Duodenal mucosa (tissue), 2 donors: ENCODE results near the gene TUBA1A.
"Not testable (repeated sequence)": the region's sequence is repeated elsewhere in the genome, so short reads cannot be mapped to it uniquely, and the experiment has no call there.

Source experiments
- H3K27ac ChIP-seq: one replicate; pipeline ENCODE4 v1.7.0; 2013; ENCODE audit warnings: low read depth, low read length
- H3K27me3 ChIP-seq, 2 donors: one replicate each; pipeline ENCODE4 v1.7.0; 2013; ENCODE audit warnings: low read length in 2 of 2, control low read depth in 1 of 2; ENCODE audit not compliant: insufficient read depth in 2 of 2, control insufficient read depth in 1 of 2
- H3K36me3 ChIP-seq, 2 donors: one replicate each; pipeline ENCODE4 v1.7.0; 2013; ENCODE audit warnings: low read length in 2 of 2, control low read depth in 1 of 2; ENCODE audit not compliant: insufficient read depth in 2 of 2, control insufficient read depth in 1 of 2
- H3K4me1 ChIP-seq, 2 donors: one replicate each; pipeline ENCODE4 v1.7.0; 2013; ENCODE audit warnings: low read length in 2 of 2, control low read depth in 1 of 2; ENCODE audit not compliant: insufficient read depth in 2 of 2, control insufficient read depth in 1 of 2
- H3K4me3 ChIP-seq, 2 donors: one replicate each; pipeline ENCODE4 v1.7.0; 2013; ENCODE audit warnings: low read length in 2 of 2, low read depth in 1 of 2
- H3K9ac ChIP-seq, 2 donors: one replicate each; pipeline ENCODE4 v1.7.0; 2013; ENCODE audit warnings: low read length in 2 of 2, low read depth in 1 of 2
- H3K9me3 ChIP-seq, 2 donors: one replicate each; pipeline ENCODE4 v1.7.0; 2013; ENCODE audit warnings: low read length in 2 of 2, control low read depth in 1 of 2; ENCODE audit not compliant: control insufficient read depth in 1 of 2

Gene TUBA1A

DNA sequence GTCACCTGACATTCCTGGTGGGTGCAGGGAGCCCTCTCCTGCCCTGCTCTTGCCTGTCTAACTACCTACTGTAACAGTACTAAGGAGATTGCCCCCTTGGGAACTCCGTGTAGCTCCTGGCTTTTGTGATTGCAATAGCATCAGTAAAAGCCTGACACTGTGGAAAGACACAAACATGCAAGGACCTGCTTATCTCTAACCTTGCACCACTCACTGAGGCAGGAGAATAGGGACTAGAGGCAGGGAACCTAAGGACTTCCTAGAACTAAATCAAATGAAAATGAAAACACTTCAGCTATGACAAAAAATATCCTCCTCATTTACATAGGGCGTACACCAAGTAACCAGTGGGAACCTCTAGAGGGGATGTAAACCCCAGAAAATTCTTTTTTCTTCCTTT is 28.5 kb downstream of the TUBA1A start:
- Histone ChIP-seq H3K4me1 (no peaks in the 10 kb centered on the region), H3K27me3 (no peaks in the 10 kb centered on the region), H3K9me3 (no peaks in the 10 kb centered on the region), H3K36me3 (no peaks in the 10 kb centered on the region), H3K27ac (no peak overlapping the region), H3K9ac (no peak overlapping the region), H3K4me3 (no peak overlapping the region)

- Histone ChIP-seq H3K4me3 (no peak overlapping the region), H3K9ac (no peak overlapping the region), H3K9me3 (no peaks in the 10 kb centered on the region), H3K27ac (no peak overlapping the region), H3K4me1 (no peaks in the 10 kb centered on the region), H3K27me3 (no peaks in the 10 kb centered on the region), H3K36me3 (no peaks in the 10 kb centered on the region)
These were observed 34.7 kb downstream of the TUBA1A start for GRCh38 chr12:49154221-49154620.

GRCh38 chr12:49147384-49147783 is 41.5 kb downstream of the TUBA1A start:
- H3K27me3 ChIP-seq, result no peaks in the 10 kb centered on the region
- no peak overlapping the region for H3K27ac ChIP-seq
- H3K4me1 ChIP-seq, result no peaks in the 10 kb centered on the region
- no peak overlapping the region for H3K9ac ChIP-seq
- H3K36me3 ChIP-seq, result no peaks in the 10 kb centered on the region
- no peak overlapping the region for H3K4me3 ChIP-seq
- H3K9me3 ChIP-seq, result no peaks in the 10 kb centered on the region

- Histone ChIP-seq H3K9me3 (no peaks in the 10 kb centered on the region), H3K27me3 (no peaks in the 10 kb centered on the region), H3K27ac (no peak overlapping the region), H3K4me3 (no peak overlapping the region), H3K36me3 (no peaks in the 10 kb centered on the region), H3K4me1 (no peaks in the 10 kb centered on the region), H3K9ac (no peak overlapping the region)
These were observed 42.5 kb downstream of the TUBA1A start for GRCh38 chr12:49146406-49146805.

GRCh38 chr12:49144384-49144783 is 44.5 kb downstream of the TUBA1A start:
- Histone ChIP-seq H3K4me1 (no peaks in the 10 kb centered on the region), H3K4me3 (no peak overlapping the region), H3K27me3 (no peaks in the 10 kb centered on the region), H3K9ac (no peak overlapping the region), H3K27ac (no peak overlapping the region), H3K9me3 (no peaks in the 10 kb centered on the region), H3K36me3 (no peaks in the 10 kb centered on the region)

DNA sequence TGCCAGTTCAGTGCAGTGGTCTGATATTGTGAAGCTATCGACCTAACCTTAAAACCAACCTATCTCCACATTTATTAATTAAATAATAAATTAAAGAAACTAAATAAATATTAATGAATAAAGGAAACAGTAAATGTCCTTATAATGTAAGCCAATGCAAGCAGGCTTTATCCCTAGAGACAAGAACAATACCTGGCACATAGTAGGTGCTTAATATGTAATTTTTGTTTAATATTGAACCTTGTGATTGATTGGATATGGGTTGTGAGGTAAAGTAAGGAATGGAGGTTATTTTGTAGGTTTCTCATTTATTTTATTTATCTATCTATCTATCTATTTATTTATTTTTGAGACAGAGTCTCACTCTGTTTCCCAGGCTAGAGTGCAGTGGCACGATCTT is 49.9 kb downstream of the TUBA1A start:
- Histone ChIP-seq H3K4me3 (no peak overlapping the region), H3K27ac (no peak overlapping the region), H3K9me3 (no peaks in the 10 kb centered on the region), H3K27me3 (no peaks in the 10 kb centered on the region), H3K9ac (no peak overlapping the region), H3K36me3 (no peaks in the 10 kb centered on the region), H3K4me1 (no peaks in the 10 kb centered on the region)

- H3K36me3 ChIP-seq, result no peaks in the 10 kb centered on the region
- H3K27me3 ChIP-seq, result no peaks in the 10 kb centered on the region
- no peak overlapping the region for H3K9ac ChIP-seq
- H3K27ac ChIP-seq, result no peak overlapping the region
- no peaks in the 10 kb centered on the region for H3K4me1 ChIP-seq
- no peak overlapping the region for H3K4me3 ChIP-seq
- no peaks in the 10 kb centered on the region for H3K9me3 ChIP-seq
These were observed 50.3 kb downstream of the TUBA1A start for GRCh38 chr12:49138587-49138986.

DNA sequence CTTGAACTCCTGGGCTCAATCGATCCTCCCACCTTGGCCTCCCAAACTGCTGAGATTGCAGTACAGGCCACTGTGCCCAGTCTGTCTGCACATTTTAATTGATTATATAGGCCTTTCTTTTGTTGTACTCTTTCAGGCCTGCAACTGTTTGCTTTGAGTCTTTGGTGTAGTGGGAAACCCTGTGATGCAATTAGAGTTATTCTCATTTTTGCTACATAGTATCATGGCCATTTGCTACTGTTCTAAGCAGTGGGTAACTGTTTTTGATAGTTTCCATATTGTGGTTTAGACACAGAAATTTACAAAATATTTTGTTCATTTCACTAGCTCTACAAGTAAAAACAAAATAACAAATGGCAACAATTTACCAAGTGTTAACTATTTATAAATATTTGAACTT is 51.4 kb downstream of the TUBA1A start:
- no peak overlapping the region for H3K4me3 ChIP-seq
- H3K9me3 ChIP-seq, result no peaks in the 10 kb centered on the region
- no peaks in the 10 kb centered on the region for H3K36me3 ChIP-seq
- peaks cover 0 to 6% of the 10 kb centered on the region in 2 donors for H3K4me1 ChIP-seq
- H3K27ac ChIP-seq, result no peak overlapping the region
- H3K9ac ChIP-seq, result no peak overlapping the region
- H3K27me3 ChIP-seq, result no peaks in the 10 kb centered on the region

GRCh38 chr12:49136997-49137396 is 51.9 kb downstream of the TUBA1A start:
- H3K9ac ChIP-seq, H3K36me3 ChIP-seq, H3K27me3 ChIP-seq, H3K4me3 ChIP-seq, H3K27ac ChIP-seq, H3K9me3 ChIP-seq: not testable (repeated sequence)
- peaks cover 0 to 10% of the 10 kb centered on the region in 2 donors for H3K4me1 ChIP-seq
